ENCODE results near the gene SEMA5A.

Gene SEMA5A

GRCh38 chr5:9265441-9266287 is 280.2 kb downstream of the SEMA5A start:
- H3K36me3 ChIP-seq (ENCODE audit: insufficient read depth, insufficient read length, low read length): no peaks in the 10 kb centered on the region
- peak; percentile 11 for DNase-seq (ENCODE audit: low read depth, low spot score)
- TF ChIP-seq ZNF274 (IDR thresholded peaks at IDR 0.05; ENCODE audit: low read depth, low read length) (no peak), SUZ12 (IDR thresholded peaks at IDR 0.05; ENCODE audit: extremely low read depth, insufficient read depth, insufficient read length) (no peak), YY1 (IDR thresholded peaks at IDR 0.05; ENCODE audit: insufficient read depth, insufficient read length) (no peak)
- no peaks in the 10 kb centered on the region for H3K27me3 ChIP-seq (ENCODE audit: insufficient read depth, insufficient read length)
- no peak overlapping the region for H3K9ac ChIP-seq (ENCODE audit: insufficient read length, low read depth)
- H3K9me3 ChIP-seq (ENCODE audit: insufficient read depth, low read length): no peaks in the 10 kb centered on the region
- H3K4me1 ChIP-seq (ENCODE audit: insufficient read depth, insufficient read length): peaks cover 5% of the 10 kb centered on the region
- no peak overlapping the region for H3K4me3 ChIP-seq (ENCODE audit: insufficient read length, low read depth)

- no peaks in the 10 kb centered on the region for H3K9me3 ChIP-seq (ENCODE audit: insufficient read depth, low read length)
- no peak for TF ChIP-seq ZNF274 (IDR thresholded peaks at IDR 0.05; ENCODE audit: low read depth, low read length)
- TF ChIP-seq SUZ12 (IDR thresholded peaks at IDR 0.05; ENCODE audit: extremely low read depth, insufficient read depth, insufficient read length): no peak
- no peak for TF ChIP-seq YY1 (IDR thresholded peaks at IDR 0.05; ENCODE audit: insufficient read depth, insufficient read length)
These were observed 281.6 kb downstream of the SEMA5A start for GRCh38 chr5:9264301-9264700.

GRCh38 chr5:9263656-9264055 is 282.2 kb downstream of the SEMA5A start:
- DNase-seq (ENCODE audit: low read depth, low spot score): no peak
- TF ChIP-seq SUZ12 (IDR thresholded peaks at IDR 0.05; ENCODE audit: extremely low read depth, insufficient read depth, insufficient read length) (no peak), YY1 (IDR thresholded peaks at IDR 0.05; ENCODE audit: insufficient read depth, insufficient read length) (no peak), ZNF274 (IDR thresholded peaks at IDR 0.05; ENCODE audit: low read depth, low read length) (no peak)
- Histone ChIP-seq H3K9ac (ENCODE audit: insufficient read length, low read depth) (no peak overlapping the region), H3K36me3 (ENCODE audit: insufficient read depth, insufficient read length, low read length) (no peaks in the 10 kb centered on the region), H3K4me1 (ENCODE audit: insufficient read depth, insufficient read length) (peaks cover 5% of the 10 kb centered on the region), H3K4me3 (ENCODE audit: insufficient read length, low read depth) (no peak overlapping the region), H3K27me3 (ENCODE audit: insufficient read depth, insufficient read length) (no peaks in the 10 kb centered on the region), H3K9me3 (ENCODE audit: insufficient read depth, low read length) (no peaks in the 10 kb centered on the region)

More at GRCh38 chr5:9264301-9264700, 281.6 kb downstream of the SEMA5A start:
- no peaks in the 10 kb centered on the region for H3K27me3 ChIP-seq (ENCODE audit: insufficient read depth, insufficient read length)
- peaks cover 5% of the 10 kb centered on the region for H3K4me1 ChIP-seq (ENCODE audit: insufficient read depth, insufficient read length)
- H3K4me3 ChIP-seq (ENCODE audit: insufficient read length, low read depth): no peak overlapping the region
- H3K36me3 ChIP-seq (ENCODE audit: insufficient read depth, insufficient read length, low read length): no peaks in the 10 kb centered on the region
- DNase-seq (ENCODE audit: low read depth, low spot score): no peak
- H3K9ac ChIP-seq (ENCODE audit: insufficient read length, low read depth): no peak overlapping the region

DNA sequence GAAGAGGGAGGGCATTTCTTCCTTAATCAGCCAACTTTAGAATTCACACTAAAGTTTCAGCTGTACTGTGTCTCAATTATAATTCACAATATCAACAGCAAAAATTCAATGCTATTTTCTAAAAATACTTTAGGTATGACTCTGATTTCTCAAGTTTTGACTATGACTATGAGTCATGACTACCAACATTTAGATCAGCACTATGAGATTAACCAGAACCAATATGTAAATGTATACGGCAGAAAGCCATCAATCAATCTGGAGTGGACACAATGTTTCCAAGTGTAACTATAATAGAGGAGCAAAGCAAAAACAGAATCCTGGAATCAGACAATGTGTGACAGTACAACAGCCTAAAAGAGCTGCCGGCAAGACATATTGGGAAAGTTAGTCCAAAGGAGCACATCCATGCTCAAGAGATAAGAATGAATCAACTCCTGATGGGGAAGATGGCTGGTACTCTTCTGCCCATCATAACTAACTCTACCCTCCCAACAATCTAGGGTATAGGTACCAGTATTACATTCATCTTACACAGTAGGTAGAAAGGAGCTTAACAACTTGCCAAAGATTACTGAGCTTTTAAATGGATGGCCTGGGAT is 294.4 kb downstream of the SEMA5A start:
- no peak for DNase-seq (ENCODE audit: low read depth, low spot score)
- Histone ChIP-seq H3K36me3 (ENCODE audit: insufficient read depth, insufficient read length, low read length) (no peaks in the 10 kb centered on the region), H3K27me3 (ENCODE audit: insufficient read depth, insufficient read length) (no peaks in the 10 kb centered on the region), H3K4me1 (ENCODE audit: insufficient read depth, insufficient read length) (no peaks in the 10 kb centered on the region), H3K9ac (ENCODE audit: insufficient read length, low read depth) (no peak overlapping the region), H3K9me3 (ENCODE audit: insufficient read depth, low read length) (no peaks in the 10 kb centered on the region), H3K4me3 (ENCODE audit: insufficient read length, low read depth) (no peak overlapping the region)
- TF ChIP-seq SUZ12 (IDR thresholded peaks at IDR 0.05; ENCODE audit: extremely low read depth, insufficient read depth, insufficient read length): no peak
- no peak for TF ChIP-seq ZNF274 (IDR thresholded peaks at IDR 0.05; ENCODE audit: low read depth, low read length)
- no peak for TF ChIP-seq YY1 (IDR thresholded peaks at IDR 0.05; ENCODE audit: insufficient read depth, insufficient read length)

DNA sequence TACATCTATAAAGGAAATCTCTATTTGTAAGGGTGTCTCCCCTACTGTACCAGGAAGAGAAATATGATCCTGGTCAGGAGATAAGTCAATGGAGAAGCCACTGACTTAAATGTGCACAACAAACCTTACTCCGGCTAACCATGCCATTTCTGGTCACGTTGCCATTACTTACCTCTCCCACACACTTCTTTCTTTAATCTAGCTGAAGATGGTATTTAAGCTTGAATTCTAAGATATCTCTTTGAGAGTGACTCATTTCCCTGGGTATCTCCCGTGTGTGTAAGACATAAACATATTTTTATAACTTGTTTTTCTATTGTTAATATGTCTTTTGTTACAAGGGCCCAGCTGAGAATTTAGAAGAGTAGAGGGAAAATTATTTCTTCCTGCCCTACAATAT is 296.6 kb downstream of the SEMA5A start:
- Histone ChIP-seq H3K9ac (ENCODE audit: insufficient read length, low read depth) (no peak overlapping the region), H3K4me3 (ENCODE audit: insufficient read length, low read depth) (no peak overlapping the region), H3K27me3 (ENCODE audit: insufficient read depth, insufficient read length) (no peaks in the 10 kb centered on the region), H3K9me3 (ENCODE audit: insufficient read depth, low read length) (no peaks in the 10 kb centered on the region), H3K4me1 (ENCODE audit: insufficient read depth, insufficient read length) (no peaks in the 10 kb centered on the region), H3K36me3 (ENCODE audit: insufficient read depth, insufficient read length, low read length) (no peaks in the 10 kb centered on the region)
- TF ChIP-seq ZNF274 (IDR thresholded peaks at IDR 0.05; ENCODE audit: low read depth, low read length) (no peak), YY1 (IDR thresholded peaks at IDR 0.05; ENCODE audit: insufficient read depth, insufficient read length) (no peak), SUZ12 (IDR thresholded peaks at IDR 0.05; ENCODE audit: extremely low read depth, insufficient read depth, insufficient read length) (no peak)
- no peak for DNase-seq (ENCODE audit: low read depth, low spot score)

GRCh38 chr5:9245071-9245470 is 300.8 kb downstream of the SEMA5A start:
- Histone ChIP-seq H3K27me3 (ENCODE audit: insufficient read depth, insufficient read length) (no peaks in the 10 kb centered on the region), H3K9ac (ENCODE audit: insufficient read length, low read depth) (no peak overlapping the region), H3K36me3 (ENCODE audit: insufficient read depth, insufficient read length, low read length) (no peaks in the 10 kb centered on the region), H3K9me3 (ENCODE audit: insufficient read depth, low read length) (no peaks in the 10 kb centered on the region), H3K4me1 (ENCODE audit: insufficient read depth, insufficient read length) (no peaks in the 10 kb centered on the region), H3K4me3 (ENCODE audit: insufficient read length, low read depth) (no peak overlapping the region)
- TF ChIP-seq ZNF274 (IDR thresholded peaks at IDR 0.05; ENCODE audit: low read depth, low read length): no peak
- TF ChIP-seq SUZ12 (IDR thresholded peaks at IDR 0.05; ENCODE audit: extremely low read depth, insufficient read depth, insufficient read length): no peak
- no peak for TF ChIP-seq YY1 (IDR thresholded peaks at IDR 0.05; ENCODE audit: insufficient read depth, insufficient read length)
- no peak for DNase-seq (ENCODE audit: low read depth, low spot score)

DNA sequence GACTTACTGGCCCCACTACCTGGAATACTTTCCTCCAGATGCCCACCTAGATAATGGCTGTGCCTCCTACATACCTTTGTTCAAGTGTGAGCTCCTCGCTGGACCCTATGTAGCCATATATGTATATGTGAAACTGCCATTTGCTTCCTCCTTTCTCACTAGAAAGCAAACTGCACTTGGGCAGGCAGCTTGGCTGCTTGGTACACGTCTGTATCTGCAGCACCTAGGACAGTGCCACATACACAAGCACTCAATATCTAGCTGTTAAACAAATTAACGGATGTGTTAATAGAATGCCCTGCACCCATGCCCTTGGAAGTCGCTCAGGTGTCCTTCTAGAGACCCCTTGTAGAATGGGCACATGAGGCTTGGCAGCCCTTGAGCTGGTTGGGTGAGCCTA is 301.5 kb downstream of the SEMA5A start:
- Histone ChIP-seq H3K9ac (ENCODE audit: insufficient read length, low read depth) (no peak overlapping the region), H3K4me1 (ENCODE audit: insufficient read depth, insufficient read length) (no peaks in the 10 kb centered on the region), H3K27me3 (ENCODE audit: insufficient read depth, insufficient read length) (no peaks in the 10 kb centered on the region), H3K9me3 (ENCODE audit: insufficient read depth, low read length) (no peaks in the 10 kb centered on the region), H3K4me3 (ENCODE audit: insufficient read length, low read depth) (no peak overlapping the region), H3K36me3 (ENCODE audit: insufficient read depth, insufficient read length, low read length) (no peaks in the 10 kb centered on the region)
- no peak for DNase-seq (ENCODE audit: low read depth, low spot score)
- TF ChIP-seq YY1 (IDR thresholded peaks at IDR 0.05; ENCODE audit: insufficient read depth, insufficient read length) (no peak), ZNF274 (IDR thresholded peaks at IDR 0.05; ENCODE audit: low read depth, low read length) (no peak), SUZ12 (IDR thresholded peaks at IDR 0.05; ENCODE audit: extremely low read depth, insufficient read depth, insufficient read length) (no peak)

Measured in NT2/D1 (cell line).